HG02852 (cell line): ENCODE results near the gene MNAT1.
"Not testable (repeated sequence)": the region's sequence is repeated elsewhere in the genome, so short reads cannot be mapped to it uniquely, and the experiment has no call there.

Experiments used
- ATAC-seq: cut with Tn5 transposase; IDR thresholded peaks from one replicate; pipeline ENCODE4 v1.9.1; 2021; ENCODE audit warnings: mild to moderate bottlenecking, moderate library complexity; ENCODE audit not compliant: unreplicated experiment

MNAT1 gene

DNA sequence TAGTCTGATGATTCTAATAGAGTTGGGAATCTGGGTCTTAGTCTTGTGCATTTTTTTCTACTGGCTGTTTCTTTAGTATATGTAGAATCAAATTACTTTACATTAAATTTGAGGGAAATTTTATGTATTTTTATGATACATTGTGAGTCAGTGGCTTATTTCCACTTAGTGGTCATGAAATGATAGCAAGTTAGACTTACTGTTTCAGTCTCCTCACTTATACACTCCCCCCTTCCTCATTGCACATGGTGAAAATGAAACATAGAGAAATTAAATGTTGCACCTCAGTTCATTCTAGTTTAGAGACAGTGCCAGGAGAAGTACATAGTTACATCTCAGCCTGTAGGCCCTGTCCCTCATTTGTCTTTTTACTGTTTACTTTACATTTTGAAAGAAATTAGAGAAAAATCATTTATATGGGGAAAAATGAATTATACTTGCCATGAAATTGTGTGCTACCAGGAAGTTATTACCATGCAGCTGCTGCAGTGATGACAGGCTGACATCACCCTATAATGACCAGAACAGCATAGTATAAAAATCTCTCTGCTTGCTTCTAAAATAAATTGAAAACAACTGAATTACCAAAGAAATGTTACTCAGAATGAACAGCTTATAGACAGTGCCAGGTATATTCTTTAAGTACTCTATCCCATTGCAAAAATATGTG is 133.1 kb downstream of the MNAT1 start:
- ATAC-seq, result no peak

DNA sequence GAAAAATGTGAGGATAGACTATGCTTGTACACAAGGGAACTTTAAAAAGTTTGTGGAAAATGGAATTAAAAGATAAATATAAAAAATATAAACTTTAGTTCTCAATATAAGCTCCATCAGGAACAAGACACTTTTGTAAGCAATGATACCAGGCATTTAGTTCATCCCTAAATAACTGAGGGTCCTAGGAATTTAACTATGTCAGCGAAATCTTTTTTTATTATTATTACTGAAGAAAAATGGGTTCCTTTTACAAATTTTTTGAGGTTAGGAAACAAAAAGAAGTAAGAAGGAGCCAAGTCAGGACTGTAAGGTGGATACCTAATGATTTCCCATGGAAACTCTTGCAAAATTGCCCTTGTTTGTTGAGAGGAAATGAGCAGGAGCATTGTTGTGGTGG is 143.6 kb downstream of the MNAT1 start:
- ATAC-seq, result no peak

GRCh38 chr14:60878536-60878935 is 144.0 kb downstream of the MNAT1 start:
- no peak for ATAC-seq

GRCh38 chr14:60882219-60882618 is 147.7 kb downstream of the MNAT1 start:
- no peak for ATAC-seq

GRCh38 chr14:60884134-60884533 is 149.6 kb downstream of the MNAT1 start:
- ATAC-seq, result no peak

GRCh38 chr14:60890636-60891035 is 156.1 kb downstream of the MNAT1 start:
- not testable (repeated sequence) for ATAC-seq

- no peak for ATAC-seq
These were observed 159.3 kb downstream of the MNAT1 start for GRCh38 chr14:60893911-60894310.

DNA sequence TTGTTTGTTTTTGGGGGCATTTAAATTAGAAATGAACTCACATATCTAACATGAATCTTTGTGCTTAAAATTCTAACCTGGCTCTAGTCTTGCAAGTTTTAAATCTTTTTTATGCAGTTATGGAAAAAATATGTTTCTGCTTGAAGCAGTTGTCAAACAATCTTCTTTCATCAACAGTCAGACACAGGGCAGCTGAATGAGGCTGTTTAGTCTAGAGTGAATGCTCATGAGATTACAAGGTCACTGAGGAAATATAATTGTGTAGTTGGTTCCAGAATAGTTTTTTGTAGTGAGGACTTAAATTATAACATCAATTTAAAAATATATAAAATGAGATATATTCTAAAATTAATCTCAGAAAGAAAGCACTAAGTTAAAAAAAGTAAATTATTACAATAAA is 169.8 kb downstream of the MNAT1 start:
- no peak for ATAC-seq

DNA sequence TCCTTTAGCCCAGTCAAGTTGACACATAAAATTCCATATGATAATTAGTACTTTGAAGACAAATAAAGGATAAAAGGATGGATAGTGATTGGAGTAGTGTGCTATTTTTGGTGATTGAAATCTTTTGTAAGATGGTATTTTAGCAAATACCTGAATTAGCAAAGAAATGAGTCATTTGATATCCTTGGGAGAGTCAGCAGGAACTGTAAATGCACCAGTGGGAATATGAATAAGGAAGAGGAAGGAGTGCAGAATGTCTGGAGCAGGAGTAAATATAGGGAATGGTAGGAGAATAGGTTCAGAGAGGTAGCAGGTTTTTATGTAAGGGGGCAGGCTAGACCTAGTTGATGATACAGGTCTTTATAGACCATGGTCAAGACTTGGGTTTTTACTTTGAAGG is 171.4 kb downstream of the MNAT1 start:
- no peak for ATAC-seq

- no peak for ATAC-seq
These were observed 181.2 kb downstream of the MNAT1 start for GRCh38 chr14:60915781-60916180.

GRCh38 chr14:60922050-60922449 is 187.5 kb downstream of the MNAT1 start:
- no peak for ATAC-seq

GRCh38 chr14:60925286-60925685 is 190.7 kb downstream of the MNAT1 start:
- ATAC-seq, result no peak

DNA sequence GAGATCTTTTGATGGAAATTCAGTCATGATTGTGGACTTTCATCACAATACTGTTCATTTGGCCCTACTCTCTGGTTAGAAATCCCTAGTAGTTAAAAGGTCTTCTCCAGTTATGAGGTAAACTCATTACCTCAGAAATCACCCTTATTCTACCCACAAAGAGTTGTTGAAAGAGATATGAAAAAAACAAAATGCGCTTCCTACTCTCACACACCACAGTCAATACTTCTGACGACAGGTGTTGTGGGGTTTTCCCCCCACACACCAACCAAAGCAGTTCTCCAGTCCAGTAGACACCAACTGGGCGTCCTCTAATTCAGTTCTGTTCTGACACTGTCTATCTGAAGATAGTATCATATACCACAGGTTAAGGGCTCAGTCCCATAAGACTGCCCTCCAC is 191.4 kb downstream of the MNAT1 start:
- ATAC-seq, result peak; percentile 99

GRCh38 chr14:60931218-60931617 is 196.7 kb downstream of the MNAT1 start:
- ATAC-seq, result no peak

GRCh38 chr14:60933920-60934655 is 199.5 kb downstream of the MNAT1 start:
- no peak for ATAC-seq

DNA sequence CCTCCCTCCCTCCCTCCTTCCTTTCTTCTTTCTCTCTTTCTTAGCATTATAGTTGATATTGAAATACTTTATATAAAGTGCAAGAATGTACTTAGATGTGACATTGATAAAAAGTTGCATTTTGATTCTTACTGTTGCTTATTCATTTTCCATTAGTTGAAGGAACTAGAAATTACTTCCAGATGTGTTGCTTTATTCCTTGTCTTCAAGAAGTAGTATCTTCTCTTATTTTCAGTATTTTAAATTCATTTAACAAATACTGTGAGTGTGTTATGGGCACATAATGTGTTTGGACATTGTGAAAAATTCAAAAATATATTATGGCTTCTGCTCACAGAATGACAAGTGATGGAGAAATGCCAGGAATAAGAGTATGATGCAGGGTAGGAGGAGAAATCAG is 200.8 kb downstream of the MNAT1 start:
- no peak for ATAC-seq

- no peak for ATAC-seq
These were observed 209.1 kb downstream of the MNAT1 start for GRCh38 chr14:60943637-60944032.

- ATAC-seq, result no peak
These were observed 209.6 kb downstream of the MNAT1 start for GRCh38 chr14:60944204-60944603.

DNA sequence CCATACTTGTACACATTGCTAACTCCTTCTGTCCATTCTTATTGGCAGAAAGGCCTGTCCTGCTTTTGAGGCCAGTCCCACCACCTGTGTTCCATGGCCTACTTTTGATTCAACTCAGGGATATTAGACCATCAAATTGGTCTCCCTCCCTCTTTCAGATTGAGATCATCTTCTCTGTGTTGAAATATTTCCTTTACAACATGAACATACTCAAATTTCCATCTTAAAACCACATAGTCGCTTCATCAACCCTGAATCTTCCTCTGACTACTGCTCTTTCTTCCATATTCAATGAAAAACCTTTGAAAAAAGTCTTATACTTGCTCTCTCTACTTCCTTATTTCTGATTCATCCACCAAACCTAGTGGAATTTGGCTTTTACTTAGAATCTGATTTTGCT is 211.4 kb downstream of the MNAT1 start:
- ATAC-seq, result no peak

- no peak for ATAC-seq
These were observed 212.2 kb downstream of the MNAT1 start for GRCh38 chr14:60946773-60947172.

- ATAC-seq, result no peak
These were observed 217.3 kb downstream of the MNAT1 start for GRCh38 chr14:60951776-60952435.

GRCh38 chr14:60956202-60956601 is 221.6 kb downstream of the MNAT1 start:
- no peak for ATAC-seq
